OCI-LY1 (cell line): Measurements from ENCODE around the gene TBC1D8.

Source experiments
- H2AFZ ChIP-seq: fragments of 200-600 bp; sonication (generic), shearing (Covaris generic); 2 replicates; pipeline ENCODE4 v1.6.0; 2014; ENCODE audit warnings: antibody characterized with exemption, mild to moderate bottlenecking, low read length
- H3F3A ChIP-seq: fragments of 200-600 bp; sonication (generic), shearing (Covaris generic); 2 replicates; pipeline ENCODE4 v1.6.0; 2014; ENCODE audit warnings: mild to moderate bottlenecking, antibody characterized with exemption, low read length, moderate library complexity; ENCODE audit not compliant: insufficient read depth
- H3K27ac ChIP-seq: fragments of 200-600 bp; sonication (generic); 2 replicates; pipeline ENCODE4 v1.5.1; 2014; ENCODE audit warnings: low read length, mixed run types, mild to moderate bottlenecking, low read depth; ENCODE audit not compliant: poor library complexity, severe bottlenecking
- H3K27me3 ChIP-seq: fragments of 200-600 bp; sonication (generic); 2 replicates; pipeline ENCODE4 v1.6.0; 2014; ENCODE audit warnings: antibody characterized with exemption, mild to moderate bottlenecking, low read length, moderate library complexity; ENCODE audit not compliant: insufficient read depth
- H3K36me3 ChIP-seq: fragments of 200-600 bp; sonication (generic); 2 replicates; pipeline ENCODE4 v1.6.1; 2014; ENCODE audit warnings: mild to moderate bottlenecking, antibody characterized with exemption, low read length, moderate library complexity, mixed read lengths; ENCODE audit not compliant: insufficient read depth
- H3K4me1 ChIP-seq: fragments of 200-600 bp; sonication (generic); 2 replicates; pipeline ENCODE4 v1.5.1; 2014; ENCODE audit warnings: mild to moderate bottlenecking, low read length, moderate library complexity; ENCODE audit not compliant: insufficient read depth, severe bottlenecking
- H3K4me2 ChIP-seq: fragments of 200-600 bp; sonication (generic), shearing (Covaris generic); 2 replicates; pipeline ENCODE4 v1.6.1; 2014; ENCODE audit warnings: low read length
- H3K4me3 ChIP-seq: fragments of 200-600 bp; sonication (generic); 2 replicates; pipeline ENCODE4 v1.5.1; 2014; ENCODE audit warnings: low read length, low read depth, mild to moderate bottlenecking, mixed read lengths; ENCODE audit not compliant: poor library complexity, severe bottlenecking
- H3K79me2 ChIP-seq: fragments of 200-600 bp; shearing (Covaris generic); 2 replicates; pipeline ENCODE4 v1.6.1; 2016; ENCODE audit warnings: mixed run types, low read length, mixed read lengths; ENCODE audit not compliant: insufficient read depth
- H3K9ac ChIP-seq: fragments of 200-600 bp; sonication (generic), shearing (Covaris generic); 2 replicates; pipeline ENCODE4 v1.6.1; 2014; ENCODE audit warnings: mild to moderate bottlenecking, low read length, mixed read lengths
- H3K9me2 ChIP-seq: fragments of 200-600 bp; sonication (generic), shearing (Covaris generic); 2 replicates; pipeline ENCODE4 v1.6.1; 2014; ENCODE audit warnings: low read depth, mild to moderate bottlenecking, low read length, mixed read lengths
- H3K9me3 ChIP-seq: fragments of 200-600 bp; shearing (Covaris generic); 2 replicates; pipeline ENCODE4 v1.6.1; 2014; ENCODE audit warnings: low read length, mixed read lengths
- H4K20me1 ChIP-seq: fragments of 200-600 bp; sonication (generic), shearing (Covaris generic); 2 replicates; pipeline ENCODE4 v1.6.0; 2016; ENCODE audit warnings: mild to moderate bottlenecking, low read length; ENCODE audit not compliant: insufficient read depth
- CTCF ChIP-seq: fragments of 200-600 bp; sonication (generic), shearing (Covaris generic); IDR thresholded peaks from 2 replicates; pipeline ENCODE4 v1.5.1; 2017; ENCODE audit warnings: mild to moderate bottlenecking, antibody characterized with exemption, low read length, moderate library complexity, mixed read lengths
- EZH2 ChIP-seq: fragments of 200-600 bp; sonication (generic), shearing (Covaris generic); IDR thresholded peaks from 2 replicates; pipeline ENCODE4 v1.8.0; 2017; ENCODE audit warnings: borderline replicate concordance, mixed run types, mild to moderate bottlenecking, antibody characterized with exemption, low read length, moderate library complexity, mixed read lengths

The TBC1D8 gene

DNA sequence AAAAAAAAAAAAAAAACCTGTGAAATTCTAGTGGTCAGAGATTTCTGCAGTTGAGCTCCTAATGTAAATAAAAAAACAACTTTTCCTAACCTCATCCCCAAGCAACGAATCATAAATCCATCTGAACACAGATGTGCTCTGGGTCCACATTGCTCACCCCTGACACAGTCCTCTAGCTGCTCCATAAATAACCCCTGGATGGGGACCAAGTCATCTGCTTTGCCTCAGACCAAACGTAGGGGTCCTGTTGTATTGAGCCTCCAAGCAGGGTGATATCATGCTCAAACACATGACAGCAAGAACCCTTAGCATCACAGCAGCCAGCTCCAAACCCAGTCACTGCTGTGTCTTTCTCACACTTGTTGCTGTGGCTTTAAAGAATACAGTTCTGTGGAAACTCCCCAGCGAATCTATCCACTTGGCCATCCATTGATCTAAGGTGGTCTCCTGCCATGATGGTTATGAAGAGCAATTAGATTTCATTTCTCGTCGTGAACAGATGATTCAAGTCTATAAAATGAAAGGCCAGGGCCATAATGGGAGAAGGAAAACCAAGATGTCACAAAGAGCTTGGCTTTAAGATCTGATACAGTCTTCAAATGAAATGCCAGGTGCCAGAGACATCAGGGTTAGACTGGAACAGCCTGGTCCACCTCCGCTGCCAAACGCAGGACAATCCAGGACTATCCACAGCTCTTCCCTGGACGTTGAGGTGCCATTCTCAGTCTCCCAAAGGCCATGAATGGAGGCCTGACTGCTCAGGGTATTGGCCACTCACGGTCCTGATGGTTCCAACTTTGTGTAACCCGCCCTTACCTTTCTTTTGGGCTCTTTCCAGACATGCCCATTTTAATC lies 39.0 kb downstream of the TBC1D8 start:
- TF ChIP-seq EZH2 (no peak), CTCF (no peak)
- no peak overlapping the region for H3K4me2 ChIP-seq
- no peaks in the 10 kb centered on the region for H3K4me1 ChIP-seq
- H3K9me3 ChIP-seq = no peaks in the 10 kb centered on the region
- H4K20me1 ChIP-seq = no peaks in the 10 kb centered on the region
- H3K27me3 ChIP-seq = 0 out of 2 replicates have a peak, but pooled peaks cover 6% of the 10 kb centered on the region
- H3K9ac ChIP-seq = no peak overlapping the region
- H3K27ac ChIP-seq = no peak overlapping the region
- no peak overlapping the region for H2AFZ ChIP-seq
- H3K79me2 ChIP-seq = no peaks in the 10 kb centered on the region
- H3K9me2 ChIP-seq = no peaks in the 10 kb centered on the region
- no peak overlapping the region for H3K4me3 ChIP-seq
- no peaks in the 10 kb centered on the region for H3F3A ChIP-seq
- no peaks in the 10 kb centered on the region for H3K36me3 ChIP-seq

- Histone ChIP-seq H3K9me3 (no peaks in the 10 kb centered on the region), H3K9ac (no peak overlapping the region), H3K79me2 (no peaks in the 10 kb centered on the region), H2AFZ (no peak overlapping the region), H4K20me1 (no peaks in the 10 kb centered on the region), H3K36me3 (no peaks in the 10 kb centered on the region), H3K27ac (no peak overlapping the region), H3K4me3 (no peak overlapping the region), H3K9me2 (no peaks in the 10 kb centered on the region), H3F3A (no peaks in the 10 kb centered on the region), H3K4me2 (no peak overlapping the region), H3K4me1 (no peaks in the 10 kb centered on the region), H3K27me3 (0 out of 2 replicates have a peak, but pooled peaks cover 6% of the 10 kb centered on the region)
- TF ChIP-seq CTCF (no peak), EZH2 (no peak)
Observed at GRCh38 chr2:101111262-101111838, 39.8 kb downstream of the TBC1D8 start.

GRCh38 chr2:101109451-101110118 lies 41.6 kb downstream of the TBC1D8 start:
- Histone ChIP-seq H2AFZ (no peak overlapping the region), H3K4me3 (no peak overlapping the region), H3K4me2 (no peak overlapping the region), H3K79me2 (no peaks in the 10 kb centered on the region), H3F3A (no peaks in the 10 kb centered on the region), H3K27me3 (no peaks in the 10 kb centered on the region), H3K9me3 (no peaks in the 10 kb centered on the region), H3K36me3 (no peaks in the 10 kb centered on the region), H4K20me1 (no peaks in the 10 kb centered on the region), H3K27ac (no peak overlapping the region), H3K9ac (no peak overlapping the region), H3K4me1 (no peaks in the 10 kb centered on the region), H3K9me2 (no peaks in the 10 kb centered on the region)
- TF ChIP-seq EZH2 (no peak), CTCF (no peak)
